Upper lobe of left lung (tissue), 6 donors: ENCODE measurements around the gene FAM240A. TPM values are rescaled to one million over a fixed set of nuclear protein-coding genes. Genes with fewer than 3 reads are reported as not detected.

Experiments used
- ATAC-seq, 2 donors: fragments of 200-7000 bp; cut with Tn5 transposase; one replicate each; pipeline ENCODE4 v1.9.1; 2022; ENCODE audit warnings: mild to moderate bottlenecking in 2 of 2, moderate library complexity in 2 of 2; ENCODE audit not compliant: low FRiP score in 2 of 2
- DNase-seq, 2 donors: peaks; one replicate each; pipeline ENCODE4 v3.0.0-alpha.2; 2019 to 2020
- H3K27ac ChIP-seq, 4 donors: fragments of 200-600 bp; sonication (generic); one replicate each; pipeline ENCODE4 v1.5.1; 2016 to 2019
- H3K27me3 ChIP-seq, 4 donors: fragments of 200-600 bp; sonication (generic); one replicate each; pipeline ENCODE4 v1.5.1; 2017 to 2019
- H3K36me3 ChIP-seq, 4 donors: fragments of 200-600 bp; sonication (generic); one replicate each; pipeline ENCODE4 v1.5.1; 2016 to 2019
- H3K4me1 ChIP-seq, 4 donors: fragments of 200-600 bp; sonication (generic); one replicate each; pipeline ENCODE4 v1.5.1; 2018 to 2019
- H3K4me3 ChIP-seq, 4 donors: fragments of 200-600 bp; sonication (generic); one replicate each; pipeline ENCODE4 v1.5.1; 2017 to 2019; ENCODE audit warnings: mild to moderate bottlenecking in 2 of 4, moderate library complexity in 1 of 4
- H3K9me3 ChIP-seq, 4 donors: fragments of 200-600 bp; sonication (generic); one replicate each; pipeline ENCODE4 v1.5.1; 2018 to 2019
- EP300 ChIP-seq, 4 donors: sonication (generic); formaldehyde crosslinking; IDR thresholded peaks; one replicate each; pipeline ENCODE4 v1.5.1; 2017; ENCODE audit warnings: antibody characterized with exemption in 4 of 4, control low read depth in 2 of 4
- POLR2A ChIP-seq, 4 donors: fragments of 450-650 bp; IDR thresholded peaks; one replicate each; pipeline ENCODE4 v1.5.1; 2016 to 2017; ENCODE audit warnings: antibody characterized with exemption in 4 of 4, mild to moderate bottlenecking in 2 of 4
- POLR2AphosphoS5 ChIP-seq, 2 donors: sonication (generic); formaldehyde crosslinking; IDR thresholded peaks; one replicate each; pipeline ENCODE4 v1.5.1; 2017; ENCODE audit warnings: antibody characterized with exemption in 2 of 2
- WGBS, 2 donors: methylation state at CpG; one replicate each; pipeline ENCODE4 v1.1.5; 2017 to 2018; 5-methylcytosine and 5-hydroxymethylcytosine counted together
- total RNA-seq, 6 donors: library from RNA; depleted of rRNA in 4 of 6; stranded (reverse); fragments of >200 nt in 4 of 6; gene quantifications; one replicate each; pipeline versions ENCODE4 v1.1.0 to v1.2.1, GENCODE V29; 2016 to 2021
- TF ChIP-seq, protein P1 (sequence below), 6 experiments: fragments of 450-650 bp in 4 of 6; fragments of 200-600 bp in 2 of 6; sonication (generic) in 2 of 6; IDR thresholded peaks; one replicate each; pipeline ENCODE4 v1.5.1; 2016 to 2019; ENCODE audit warnings: antibody characterized with exemption in 6 of 6
- donor health status: DM: no; HTN: no; CAD: no; lungs with moderate emphysema.
- donor health status: DM: no; HTN: yes; CAD: no; lungs with severe emphysema.

FAM240A gene
- total RNA-seq, 6 donors from 2014 or later, result not detected

DNA sequence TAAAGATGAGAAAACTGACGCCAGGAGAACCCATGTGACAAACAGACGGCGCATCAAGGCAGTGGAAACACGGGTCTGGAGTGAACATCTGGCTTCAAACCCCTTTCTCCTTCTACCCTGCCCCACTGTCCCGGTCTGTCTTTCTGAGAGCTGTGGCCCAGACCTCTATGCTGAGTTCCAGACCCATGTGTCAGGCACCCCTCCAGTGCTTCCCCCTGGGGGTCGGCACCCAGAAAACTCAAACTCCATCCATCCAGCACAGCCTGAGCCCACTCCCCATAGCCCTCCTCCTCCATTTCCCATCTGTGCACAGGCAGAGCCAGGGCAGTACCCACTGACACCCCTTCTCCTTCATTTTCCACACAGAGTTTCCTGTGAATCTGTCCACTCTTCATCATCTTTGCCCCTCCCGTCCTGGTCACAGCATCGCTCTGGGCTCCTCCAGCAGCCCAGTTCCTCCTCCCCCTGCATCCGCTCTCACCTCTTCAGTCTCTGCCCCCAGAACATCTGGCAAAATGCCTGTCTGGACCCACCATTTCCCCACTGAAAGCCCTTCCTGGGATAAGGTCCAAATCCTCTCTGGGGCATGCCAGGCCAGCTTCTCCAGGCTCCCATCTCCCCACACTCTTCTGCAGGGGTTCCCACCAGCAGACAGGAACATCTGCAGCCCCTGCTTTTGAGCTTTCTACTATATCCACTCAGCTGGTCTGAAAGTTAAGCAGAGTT, 2.9 kb downstream of the FAM240A start:
- Histone ChIP-seq H3K4me3 (no peak overlapping the region), H3K27ac (no peak overlapping the region), H3K36me3 (no peaks in the 10 kb centered on the region), H3K4me1 (no peaks in the 10 kb centered on the region), H3K27me3 (no peaks in the 10 kb centered on the region), H3K9me3 (no peaks in the 10 kb centered on the region)
- ATAC-seq, result no peak
- TF ChIP-seq POLR2A (IDR thresholded peaks at IDR 0.05) (no peak), POLR2AphosphoS5 (IDR thresholded peaks at IDR 0.05) (no peak), EP300 (IDR thresholded peaks at IDR 0.05) (no peak)
- TF ChIP-seq, protein P1, sequence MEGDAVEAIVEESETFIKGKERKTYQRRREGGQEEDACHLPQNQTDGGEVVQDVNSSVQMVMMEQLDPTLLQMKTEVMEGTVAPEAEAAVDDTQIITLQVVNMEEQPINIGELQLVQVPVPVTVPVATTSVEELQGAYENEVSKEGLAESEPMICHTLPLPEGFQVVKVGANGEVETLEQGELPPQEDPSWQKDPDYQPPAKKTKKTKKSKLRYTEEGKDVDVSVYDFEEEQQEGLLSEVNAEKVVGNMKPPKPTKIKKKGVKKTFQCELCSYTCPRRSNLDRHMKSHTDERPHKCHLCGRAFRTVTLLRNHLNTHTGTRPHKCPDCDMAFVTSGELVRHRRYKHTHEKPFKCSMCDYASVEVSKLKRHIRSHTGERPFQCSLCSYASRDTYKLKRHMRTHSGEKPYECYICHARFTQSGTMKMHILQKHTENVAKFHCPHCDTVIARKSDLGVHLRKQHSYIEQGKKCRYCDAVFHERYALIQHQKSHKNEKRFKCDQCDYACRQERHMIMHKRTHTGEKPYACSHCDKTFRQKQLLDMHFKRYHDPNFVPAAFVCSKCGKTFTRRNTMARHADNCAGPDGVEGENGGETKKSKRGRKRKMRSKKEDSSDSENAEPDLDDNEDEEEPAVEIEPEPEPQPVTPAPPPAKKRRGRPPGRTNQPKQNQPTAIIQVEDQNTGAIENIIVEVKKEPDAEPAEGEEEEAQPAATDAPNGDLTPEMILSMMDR (IDR thresholded peaks at IDR 0.05), result no peak
- no peak for DNase-seq
- WGBS, 2 donors, result 81 to 83% methylated on average over 9 of the region's 9 CpGs

DNA sequence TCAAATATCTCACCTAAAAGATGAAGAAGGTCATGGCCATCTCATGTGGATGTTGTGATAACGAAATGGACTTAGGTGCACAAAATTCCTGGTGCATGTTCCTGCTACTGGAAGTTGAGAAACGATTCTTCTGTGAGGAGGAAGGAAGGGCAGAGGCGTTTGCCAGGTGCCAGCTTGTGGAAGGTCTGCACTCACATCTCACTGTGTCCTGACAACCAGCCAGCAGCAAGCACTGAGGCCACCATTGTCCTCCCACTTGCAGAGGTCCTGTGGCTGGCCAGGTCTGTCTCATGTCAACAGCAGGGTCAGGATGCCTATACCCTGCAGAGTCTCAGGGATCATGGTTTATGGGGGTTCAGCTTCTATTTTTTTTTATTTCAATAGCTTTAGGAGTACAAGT, 3.7 kb downstream of the FAM240A start:
- DNase-seq (no peak), ATAC-seq (no peak)
- Histone ChIP-seq H3K4me3 (no peak overlapping the region), H3K4me1 (no peaks in the 10 kb centered on the region), H3K27me3 (no peaks in the 10 kb centered on the region), H3K27ac (no peak overlapping the region), H3K9me3 (no peaks in the 10 kb centered on the region), H3K36me3 (no peaks in the 10 kb centered on the region)
- TF ChIP-seq EP300 (IDR thresholded peaks at IDR 0.05) (no peak), POLR2AphosphoS5 (IDR thresholded peaks at IDR 0.05) (no peak)
- 40 to 71% methylated on average over 3 of the region's 3 CpGs for WGBS, 2 donors

DNA sequence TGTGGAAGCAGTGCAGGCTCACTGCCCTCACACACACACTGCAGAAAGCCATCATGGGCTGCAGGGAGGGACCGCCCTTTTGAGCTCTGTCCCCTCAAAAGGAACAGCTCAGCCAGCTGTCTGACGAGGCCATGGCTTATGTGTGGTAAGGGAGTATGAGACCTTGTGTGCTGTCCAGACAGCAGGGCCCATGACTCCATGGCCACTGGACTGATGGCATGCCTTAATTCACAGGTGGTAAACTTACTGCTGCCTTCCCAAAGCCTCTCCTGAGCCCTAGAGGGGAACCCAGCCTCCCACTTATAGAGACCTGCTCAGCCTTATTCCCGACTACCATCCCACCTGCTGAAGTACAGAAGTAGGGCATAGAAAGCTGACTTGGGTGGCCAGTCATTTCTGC, 5.6 kb downstream of the FAM240A start:
- Histone ChIP-seq H3K36me3 (no peaks in the 10 kb centered on the region), H3K9me3 (no peaks in the 10 kb centered on the region), H3K4me1 (no peaks in the 10 kb centered on the region), H3K27ac (no peak overlapping the region), H3K27me3 (no peaks in the 10 kb centered on the region), H3K4me3 (no peak overlapping the region)
- WGBS, 2 donors, result 74 to 96% methylated on average over 2 to 3 of the region's 3 CpGs
- DNase-seq (no peak), ATAC-seq (no peak)
- TF ChIP-seq POLR2A (IDR thresholded peaks at IDR 0.05), result no peak
- TF ChIP-seq, protein P1 (IDR thresholded peaks at IDR 0.05), result no peak
- TF ChIP-seq POLR2AphosphoS5 (IDR thresholded peaks at IDR 0.05), result no peak
- TF ChIP-seq EP300 (IDR thresholded peaks at IDR 0.05), result no peak

DNA sequence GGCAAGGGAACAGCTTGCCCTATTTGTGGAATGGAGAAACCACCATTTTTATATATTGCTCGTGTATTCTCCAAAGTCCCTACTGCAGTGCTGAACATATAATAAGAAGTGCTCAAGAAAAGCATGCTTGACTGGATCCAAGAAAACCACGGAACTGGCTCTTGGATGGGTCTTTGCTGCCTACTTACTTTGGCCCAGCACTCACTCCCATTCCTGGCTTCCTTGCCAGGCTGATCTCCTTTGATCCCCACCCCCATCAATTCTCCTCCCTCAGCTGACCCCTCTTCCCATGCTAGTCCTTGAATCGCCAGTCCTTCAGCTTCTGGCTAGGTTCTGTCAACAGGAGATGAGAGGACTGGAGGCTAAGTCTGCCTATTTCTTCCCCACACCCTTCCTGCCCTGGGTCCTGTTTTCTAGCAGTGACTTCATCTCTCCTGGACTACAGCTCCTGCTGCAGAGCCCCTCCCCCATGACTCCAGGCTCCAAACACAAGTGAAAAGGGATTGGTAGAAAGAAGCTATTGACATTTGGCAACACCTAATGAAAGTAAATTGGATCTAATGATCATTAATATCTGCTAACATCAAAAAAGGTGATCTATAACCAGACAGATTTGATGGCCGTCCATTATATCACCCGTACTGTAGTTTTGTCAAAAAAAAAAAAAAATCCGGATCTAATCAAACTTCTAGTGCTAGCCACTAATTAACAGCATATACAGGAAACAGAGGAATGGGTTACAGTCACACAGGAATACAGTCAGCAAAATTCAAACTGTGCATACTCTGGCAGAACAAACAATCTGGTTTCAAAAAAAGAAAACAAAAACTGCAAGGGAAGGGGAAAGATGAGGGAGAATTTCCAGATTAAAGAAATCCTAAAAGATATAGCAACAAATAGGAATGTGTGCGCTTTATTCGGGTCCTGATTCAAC, 7.8 kb downstream of the FAM240A start:
- Histone ChIP-seq H3K9me3 (no peaks in the 10 kb centered on the region), H3K4me1 (no peaks in the 10 kb centered on the region), H3K27me3 (no peaks in the 10 kb centered on the region), H3K4me3 (no peak overlapping the region), H3K27ac (no peak overlapping the region), H3K36me3 (no peaks in the 10 kb centered on the region)
- TF ChIP-seq EP300 (IDR thresholded peaks at IDR 0.05) (no peak), POLR2A (IDR thresholded peaks at IDR 0.05) (no peak), POLR2AphosphoS5 (IDR thresholded peaks at IDR 0.05) (no peak)
- TF ChIP-seq, protein P1 (IDR thresholded peaks at IDR 0.05), result no peak
- DNase-seq (no peak), ATAC-seq (peak in 1 of 2 donors; percentile 34)
- 50 to 59% methylated on average over 8 of the region's 8 CpGs for WGBS, 2 donors

DNA sequence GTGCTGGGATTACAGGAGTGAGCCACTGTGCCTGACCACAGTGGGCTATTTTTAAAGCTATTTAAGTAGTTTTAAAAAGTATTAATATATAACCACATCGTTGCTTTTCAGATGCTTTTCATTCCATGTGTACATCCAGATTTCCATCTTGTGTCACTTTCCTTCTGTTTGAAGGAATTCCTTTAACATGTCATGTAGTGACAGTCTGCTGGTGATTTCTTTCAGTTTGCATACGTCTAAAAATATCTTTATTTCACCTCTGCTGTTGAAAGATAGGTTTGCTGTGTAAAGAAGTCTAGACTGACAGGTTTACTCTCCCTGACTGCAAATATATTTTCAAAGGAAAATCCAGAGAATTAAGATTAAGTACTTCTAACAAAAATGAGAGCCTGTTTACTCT, 12.2 kb downstream of the FAM240A start:
- 49 to 52% methylated on average over 2 of the region's 2 CpGs for WGBS, 2 donors
- ATAC-seq, result no peak
- TF ChIP-seq POLR2AphosphoS5 (IDR thresholded peaks at IDR 0.05), result no peak
- TF ChIP-seq POLR2A (IDR thresholded peaks at IDR 0.05), result no peak
- no peak for DNase-seq
- Histone ChIP-seq H3K36me3 (no peaks in the 10 kb centered on the region), H3K27me3 (no peaks in the 10 kb centered on the region), H3K4me3 (no peak overlapping the region), H3K4me1 (peaks cover 2 to 6% (median 2%) of the 10 kb centered on the region in 4 donors), H3K9me3 (no peaks in the 10 kb centered on the region), H3K27ac (no peak overlapping the region)
